CD4-positive, alpha-beta T cell treated with Interleukin-12 subunit alpha and Interleukin-12 subunit beta, for 1 hour (primary cell): ENCODE results near the gene GBP5.
"Not testable (repeated sequence)": the region's sequence is repeated elsewhere in the genome, so short reads cannot be mapped to it uniquely, and the experiment has no call there.

Source experiments
- DNase-seq: peaks from one replicate; pipeline ENCODE4 v3.0.0-alpha.2; 2020

The GBP5 gene

DNA sequence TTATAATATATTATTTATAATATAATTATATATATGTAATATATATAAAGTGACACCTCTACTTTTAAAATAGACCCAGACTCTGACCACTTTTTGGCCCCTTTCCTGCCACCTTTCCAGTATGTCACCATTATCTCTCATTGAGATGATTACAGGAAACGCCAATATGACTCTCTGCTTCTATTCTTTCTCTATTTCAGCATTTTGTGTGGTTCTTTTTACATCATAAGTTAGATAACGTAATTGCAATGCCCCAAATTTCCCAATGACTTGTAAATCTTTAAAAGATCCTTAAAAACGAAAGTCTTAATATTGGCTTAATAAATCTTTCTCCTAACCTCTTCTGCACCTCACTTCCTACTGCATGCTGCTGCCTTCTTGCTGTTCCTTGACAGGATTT is 8.1 kb upstream of the GBP5 start:
- no peak for DNase-seq

DNA sequence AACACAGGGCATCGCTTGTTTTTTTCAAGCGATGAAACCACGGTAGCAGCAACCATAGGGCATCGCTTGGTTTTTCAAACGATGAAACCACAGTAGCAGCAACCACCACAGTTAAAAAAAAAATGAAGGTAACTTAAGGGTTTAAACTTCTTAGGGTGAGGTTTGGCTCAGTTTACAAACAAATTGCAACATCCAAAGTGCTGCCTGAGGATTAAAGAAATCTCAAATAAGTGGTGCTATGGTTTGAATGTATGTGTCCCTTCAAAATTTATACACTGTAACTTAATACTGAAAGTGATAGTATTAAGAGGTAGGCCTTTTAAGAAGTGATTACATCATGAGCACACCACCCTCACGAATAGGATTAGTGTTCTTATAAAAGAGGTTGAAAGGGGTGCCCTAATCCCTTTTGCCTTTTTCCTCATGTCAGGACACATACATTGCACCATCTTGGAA is 6.4 kb upstream of the GBP5 start:
- peak; percentile 66 for DNase-seq

- DNase-seq, result peak; percentile 51
These were observed 5.1 kb upstream of the GBP5 start for GRCh38 chr1:89277725-89278124.

DNA sequence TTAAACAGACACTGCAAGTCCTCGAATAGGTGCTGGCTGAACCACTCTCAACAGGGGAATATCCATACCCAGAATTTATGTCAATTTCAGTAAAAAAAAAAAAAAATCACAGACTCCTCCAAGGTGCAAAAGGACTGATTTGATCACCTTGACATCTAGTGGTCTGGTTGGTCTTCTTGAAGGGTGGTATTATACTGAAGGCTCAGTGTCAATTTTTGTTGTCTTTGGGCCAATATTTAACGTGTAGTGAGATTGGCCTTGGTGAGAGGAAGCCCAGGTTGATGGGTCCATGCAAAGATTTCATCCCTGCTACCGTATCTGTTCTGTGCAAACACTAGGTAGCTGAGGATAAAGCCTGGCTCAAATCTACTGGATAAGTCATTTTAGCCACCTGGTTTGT is 4.0 kb upstream of the GBP5 start:
- DNase-seq, result no peak

DNA sequence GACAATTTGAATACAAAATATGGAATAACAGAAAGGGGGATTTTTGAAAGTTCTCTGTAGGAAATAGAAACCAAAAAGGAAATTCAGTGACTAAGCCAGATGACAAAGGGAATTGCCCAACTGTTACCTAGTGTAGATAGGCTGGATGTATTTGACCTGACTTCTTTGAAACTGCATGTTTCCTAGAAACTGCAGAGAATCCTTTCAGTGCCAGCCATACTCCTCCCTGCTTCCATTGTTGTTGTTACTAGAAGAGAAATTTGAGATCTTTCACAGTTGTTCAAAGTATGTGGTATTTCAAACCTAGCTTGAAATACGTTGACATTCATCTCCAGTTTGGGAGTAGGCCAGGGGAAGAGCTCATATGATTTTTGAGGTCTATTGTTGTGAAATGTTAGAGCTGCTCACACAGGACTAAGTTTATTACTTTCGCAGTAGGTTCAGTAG is 1.8 kb upstream of the GBP5 start:
- peak; percentile 73 for DNase-seq

GRCh38 chr1:89273324-89273778 is 691 bp upstream of the GBP5 start:
- DNase-seq, result no peak

DNA sequence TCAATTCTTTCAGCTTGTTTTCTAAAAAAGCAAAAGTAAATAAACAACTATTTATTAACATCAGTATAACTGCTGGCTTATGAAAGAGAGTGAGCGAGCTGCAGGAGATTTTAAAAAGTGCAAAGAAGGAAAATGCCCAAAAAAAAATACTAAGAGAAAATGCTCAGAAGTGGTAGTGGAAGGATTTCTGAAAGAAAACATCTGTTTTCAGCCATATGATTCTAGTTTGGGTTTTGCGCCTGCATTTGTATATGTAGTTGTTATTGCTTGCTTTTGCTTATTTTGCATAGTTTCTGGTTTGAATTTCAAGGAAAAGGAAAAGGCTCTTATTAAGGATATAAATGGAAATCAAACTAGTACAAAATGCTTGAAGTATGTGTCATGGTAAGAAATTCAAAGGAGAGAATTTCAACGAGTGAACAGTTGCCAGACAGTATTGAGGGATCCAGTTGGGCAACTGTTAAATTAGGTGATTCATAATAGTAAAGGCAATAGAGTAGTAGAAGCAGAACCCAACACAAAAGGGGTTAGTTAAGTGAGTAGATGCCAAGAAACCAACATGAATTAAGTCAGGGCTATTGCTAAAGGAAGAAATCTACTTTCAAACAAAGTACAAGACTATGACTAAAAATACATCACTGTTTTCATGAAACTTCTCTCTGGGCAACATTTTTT is 1.2 kb downstream of the GBP5 start:
- no peak for DNase-seq

GRCh38 chr1:89270423-89270822 is 2.2 kb downstream of the GBP5 start:
- no peak for DNase-seq

DNA sequence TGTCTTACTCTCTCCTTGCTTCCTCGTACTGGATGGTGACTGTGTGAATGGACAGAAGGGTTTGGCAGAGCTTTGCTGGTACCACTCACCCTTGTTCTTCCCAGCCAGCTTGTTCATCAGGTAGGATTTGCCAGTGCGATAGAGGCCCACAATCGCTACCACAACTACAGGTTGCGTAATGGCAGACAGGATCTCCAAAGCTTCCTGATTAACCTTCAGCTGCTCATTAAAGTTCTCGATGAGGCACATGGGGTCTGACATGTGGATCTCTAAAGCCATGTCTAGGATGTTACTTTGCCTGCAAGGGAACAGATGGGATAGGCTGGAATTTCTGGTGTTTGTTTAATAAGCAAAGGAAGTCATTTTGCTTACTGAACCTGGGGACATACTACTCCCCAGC is 3.4 kb downstream of the GBP5 start:
- DNase-seq, result no peak

- DNase-seq, result no peak
These were observed 10.0 kb downstream of the GBP5 start for GRCh38 chr1:89262643-89263042.

DNA sequence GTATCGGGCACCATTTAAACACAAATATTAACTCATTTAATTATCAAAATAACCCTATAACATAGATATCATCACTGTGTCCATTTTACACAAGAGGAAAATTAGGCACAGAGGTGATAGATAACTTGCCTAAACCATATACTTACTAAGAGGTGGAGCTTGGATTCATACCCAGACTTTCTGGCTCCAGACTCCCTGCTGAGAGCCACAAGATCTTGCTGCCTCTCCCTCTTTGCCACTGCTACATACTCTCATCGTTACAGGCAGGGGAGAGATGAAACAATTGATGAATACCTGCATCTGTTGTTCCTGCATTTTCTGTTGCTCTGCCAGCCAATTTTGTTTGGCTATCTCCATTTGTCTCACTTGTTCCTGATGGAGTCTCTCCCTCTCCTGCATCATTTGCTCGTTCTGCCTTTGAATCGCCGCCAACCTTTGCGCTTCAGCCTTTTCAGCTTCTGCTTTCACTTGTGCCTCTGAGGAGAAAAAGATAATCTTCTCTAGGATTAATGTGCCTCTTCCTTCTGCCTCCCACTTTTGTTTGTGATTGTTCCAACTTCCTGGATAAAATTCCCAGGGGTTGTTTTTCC is 10.6 kb downstream of the GBP5 start:
- DNase-seq, result no peak

- no peak for DNase-seq
These were observed 11.9 kb downstream of the GBP5 start for GRCh38 chr1:89260566-89261255.

- no peak for DNase-seq
These were observed 12.6 kb downstream of the GBP5 start for GRCh38 chr1:89260042-89260441.

DNA sequence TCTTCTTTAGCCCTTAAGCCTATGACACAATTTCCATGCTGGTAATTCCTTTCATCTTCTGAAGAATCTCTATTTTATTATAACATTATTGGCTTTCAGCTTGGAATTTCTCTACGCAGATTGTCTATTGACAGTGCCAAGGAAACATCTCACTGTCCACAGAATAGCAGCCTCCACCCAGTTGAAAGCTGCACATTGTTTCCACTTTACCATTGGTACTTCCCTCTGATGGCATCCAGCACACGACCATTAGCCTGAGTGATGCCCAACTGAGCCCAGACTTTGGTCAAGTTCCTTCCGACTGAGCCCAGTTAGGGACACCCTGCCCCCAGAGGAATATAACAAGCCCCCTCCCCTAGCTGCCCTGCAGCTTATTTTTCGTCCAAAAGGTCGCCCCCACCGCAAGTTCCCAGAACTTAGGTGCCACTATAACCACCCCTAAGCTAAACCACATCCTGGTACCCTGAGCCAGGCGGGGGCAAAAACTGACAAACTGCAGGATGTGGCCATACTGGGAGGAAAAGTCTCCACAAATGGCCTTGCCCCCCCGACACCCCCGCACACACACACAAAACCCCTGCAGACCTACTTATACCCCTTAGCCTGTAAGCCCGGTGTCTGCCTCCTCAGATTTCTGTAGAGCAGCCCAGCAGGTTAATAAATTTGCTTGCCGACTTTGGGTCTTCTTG is 13.2 kb downstream of the GBP5 start:
- DNase-seq, result peak; percentile 63

GRCh38 chr1:89257041-89257440 is 15.6 kb downstream of the GBP5 start:
- no peak for DNase-seq

DNA sequence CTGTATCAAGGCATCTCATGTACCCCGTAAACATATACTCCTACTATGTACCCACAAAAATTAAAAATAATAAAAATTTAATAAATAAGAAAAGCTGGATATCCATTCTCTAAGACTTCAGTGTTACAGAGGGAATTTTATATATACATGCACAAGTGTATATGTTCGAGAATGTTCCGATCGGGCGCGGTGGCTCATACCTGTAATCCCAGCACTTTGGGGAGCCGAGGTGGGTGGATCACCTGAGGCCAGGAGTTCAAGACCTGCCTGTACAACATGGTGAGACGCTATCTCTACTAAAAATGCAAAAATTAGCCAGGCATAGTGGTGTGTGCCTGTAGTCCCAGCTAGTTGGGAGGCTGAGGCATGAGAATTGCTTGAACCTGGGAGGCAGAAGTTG is 17.1 kb downstream of the GBP5 start:
- not testable (repeated sequence) for DNase-seq

- no peak for DNase-seq
These were observed 17.9 kb downstream of the GBP5 start for GRCh38 chr1:89254658-89255287.

DNA sequence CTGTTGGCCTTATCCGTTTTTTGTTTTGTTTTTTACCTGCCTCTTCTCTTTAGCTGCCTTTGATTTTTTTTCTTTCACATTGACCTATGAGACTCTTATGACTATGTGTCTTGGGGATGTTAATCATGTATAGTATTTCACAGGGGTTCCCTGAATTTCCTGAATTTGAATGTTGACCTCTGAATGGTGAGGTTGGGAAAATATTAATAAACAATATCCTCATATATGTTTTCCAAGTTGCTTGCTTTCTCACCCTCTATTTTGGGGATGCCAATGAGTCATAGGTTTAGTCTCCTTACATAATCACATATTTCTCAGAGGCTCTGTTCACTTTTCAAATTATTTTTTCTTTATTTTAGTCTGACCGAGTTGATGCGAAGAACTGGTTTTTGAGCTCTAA is 29.6 kb downstream of the GBP5 start:
- DNase-seq, result no peak
